HG03558 (cell line): ENCODE measurements around the gene FAM222B.
"Not testable (repeated sequence)": the region's sequence is repeated elsewhere in the genome, so short reads cannot be mapped to it uniquely, and the experiment has no call there.

Experiments
- ATAC-seq: cut with Tn5 transposase; IDR thresholded peaks from one replicate; pipeline ENCODE4 v1.9.1; 2021; ENCODE audit warnings: moderate number of reproducible peaks; ENCODE audit not compliant: unreplicated experiment; ENCODE audit errors: extremely low read depth

FAM222B gene

GRCh38 chr17:28735242-28735722, 107.3 kb downstream of the FAM222B start:
- no peak for ATAC-seq

- no peak for ATAC-seq
Observed at GRCh38 chr17:28734712-28735241, 107.8 kb downstream of the FAM222B start.

GRCh38 chr17:28733346-28733745, 109.2 kb downstream of the FAM222B start:
- ATAC-seq = no peak

GRCh38 chr17:28729950-28730330, 112.7 kb downstream of the FAM222B start:
- ATAC-seq = no peak

GRCh38 chr17:28728364-28729200, 114.0 kb downstream of the FAM222B start, which contains the start of gene NEK8:
TSS of gene NEK8 (plus strand) at chr17:28728788. CDS start at chr17:28728814, 26 bp downstream.
- no peak for ATAC-seq

GRCh38 chr17:28726627-28727491, 115.7 kb downstream of the FAM222B start:
- ATAC-seq = no peak

GRCh38 chr17:28726226-28726626, 116.4 kb downstream of the FAM222B start, which contains the start of gene TLCD1:
TSS of gene TLCD1 (minus strand) at chr17:28726233. CDS start at chr17:28726097, 136 bp downstream.
- ATAC-seq = no peak

- ATAC-seq = no peak
Observed at GRCh38 chr17:28725660-28726225, 116.8 kb downstream of the FAM222B start.

GRCh38 chr17:28725166-28725659, 117.4 kb downstream of the FAM222B start:
- ATAC-seq = no peak

- ATAC-seq = no peak
Observed at GRCh38 chr17:28724500-28725165, 118.0 kb downstream of the FAM222B start.

- ATAC-seq = not testable (repeated sequence)
Observed at GRCh38 chr17:28723836-28724499, 118.6 kb downstream of the FAM222B start.

GRCh38 chr17:28723159-28723835, 119.3 kb downstream of the FAM222B start:
- ATAC-seq = no peak

- no peak for ATAC-seq
Observed at GRCh38 chr17:28722417-28723158, 120.0 kb downstream of the FAM222B start.

GRCh38 chr17:28720997-28721329, 121.6 kb downstream of the FAM222B start:
- not testable (repeated sequence) for ATAC-seq

- no peak for ATAC-seq
Observed at GRCh38 chr17:28720247-28720996, 122.2 kb downstream of the FAM222B start.

GRCh38 chr17:28719021-28719433, 123.6 kb downstream of the FAM222B start:
- ATAC-seq = no peak

GRCh38 chr17:28718333-28719020, 124.1 kb downstream of the FAM222B start:
- ATAC-seq = no peak
